Thyroid gland (tissue), 4 donors: Measurements from ENCODE around the gene CACHD1. TPM values are rescaled to one million over a fixed set of nuclear protein-coding genes. Genes with fewer than 3 reads are reported as not detected.

Experiments used
- DNase-seq, 2 donors: peaks; one replicate each; pipeline ENCODE4 v3.0.0-alpha.2; 2019
- H3K27ac ChIP-seq, 3 donors: fragments of 200-600 bp; sonication (generic); 1 replicate in 2 of 3; 2 replicates in 1 of 3; pipeline ENCODE4 v1.5.1; 2016 to 2019; ENCODE audit warnings: mild to moderate bottlenecking in 1 of 3, moderate library complexity in 1 of 3
- H3K27me3 ChIP-seq: fragments of 200-600 bp; sonication (generic); one replicate; pipeline ENCODE4 v1.5.1; 2019
- H3K36me3 ChIP-seq, 2 donors: fragments of 200-600 bp; sonication (generic); one replicate each; pipeline ENCODE4 v1.5.1; 2016 to 2019
- H3K4me1 ChIP-seq, 2 donors: fragments of 200-600 bp; sonication (generic); one replicate each; pipeline ENCODE4 v1.5.1; 2017 to 2019
- H3K4me3 ChIP-seq, 3 donors: fragments of 200-600 bp; sonication (generic); replicated peaks in 1 of 3; 1 replicate in 2 of 3; 2 replicates in 1 of 3; pipeline ENCODE4 v1.5.1; 2016; ENCODE audit warnings: mild to moderate bottlenecking in 1 of 3
- H3K9me3 ChIP-seq: fragments of 200-600 bp; sonication (generic); one replicate; pipeline ENCODE4 v1.5.1; 2017
- POLR2A ChIP-seq, 2 donors: fragments of 450-650 bp; IDR thresholded peaks; one replicate each; pipeline ENCODE4 v1.6.1; 2017; ENCODE audit warnings: antibody characterized with exemption in 2 of 2, mild to moderate bottlenecking in 2 of 2, moderate library complexity in 1 of 2
- WGBS, 2 donors: methylation state at CpG; one replicate each; pipeline ENCODE4 v1.1.5; 2017; 5-methylcytosine and 5-hydroxymethylcytosine counted together
- intact Hi-C: fragments of 100-400 bp; cut with DNase I; formaldehyde crosslinking; loops from one replicate; pipeline ENCODE4 v1.15.1; 2023
- total RNA-seq, 4 donors: library from RNA; depleted of rRNA; stranded (reverse); fragments of >200 nt; gene quantifications; one replicate each; pipeline ENCODE4 v1.2.3, GENCODE V29; 2016
- TF ChIP-seq, protein P1 (sequence below), 6 experiments: fragments of 200-600 bp in 3 of 6; fragments of 450-650 bp in 3 of 6; sonication (generic) in 3 of 6; IDR thresholded peaks; one replicate each; pipeline ENCODE4 v1.5.1; 2016 to 2019; ENCODE audit warnings: antibody characterized with exemption in 6 of 6, mild to moderate bottlenecking in 2 of 6, inconsistent platforms in 1 of 6, moderate library complexity in 1 of 6

CACHD1 gene
- total RNA-seq, 4 donors from 2014 or later = 12.9 to 25.1 (median 17.0) TPM

DNA sequence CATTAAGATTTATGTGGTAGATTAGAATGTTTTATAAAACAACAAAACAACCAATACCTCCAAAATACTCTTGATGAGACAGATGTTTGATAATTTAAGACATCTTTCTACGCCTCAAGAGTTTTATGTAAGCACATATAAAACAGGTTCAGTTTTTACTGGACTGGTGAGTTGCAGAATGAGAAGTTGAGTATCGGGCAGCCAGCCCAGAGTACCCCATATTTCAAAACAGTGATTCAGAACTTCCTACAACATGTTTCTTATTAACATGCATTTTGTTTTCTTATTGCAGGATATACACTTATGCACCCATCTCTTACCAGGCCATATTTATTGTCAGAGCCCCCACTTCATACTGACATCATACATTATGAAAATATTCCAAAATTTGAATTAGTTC lies 183.5 kb downstream of the CACHD1 start:
- H3K4me1 ChIP-seq = no peaks in the 10 kb centered on the region
- H3K36me3 ChIP-seq = peaks cover 0 to 5% of the 10 kb centered on the region in 2 donors
- no peaks in the 10 kb centered on the region for H3K9me3 ChIP-seq
- intact Hi-C loops = loop anchor here (10.0 kb wide), 1 partner anchor 189 kb away; no protein-coding TSS in a partner anchor
- no peak overlapping the region for H3K27ac ChIP-seq
- TF ChIP-seq, protein P1, sequence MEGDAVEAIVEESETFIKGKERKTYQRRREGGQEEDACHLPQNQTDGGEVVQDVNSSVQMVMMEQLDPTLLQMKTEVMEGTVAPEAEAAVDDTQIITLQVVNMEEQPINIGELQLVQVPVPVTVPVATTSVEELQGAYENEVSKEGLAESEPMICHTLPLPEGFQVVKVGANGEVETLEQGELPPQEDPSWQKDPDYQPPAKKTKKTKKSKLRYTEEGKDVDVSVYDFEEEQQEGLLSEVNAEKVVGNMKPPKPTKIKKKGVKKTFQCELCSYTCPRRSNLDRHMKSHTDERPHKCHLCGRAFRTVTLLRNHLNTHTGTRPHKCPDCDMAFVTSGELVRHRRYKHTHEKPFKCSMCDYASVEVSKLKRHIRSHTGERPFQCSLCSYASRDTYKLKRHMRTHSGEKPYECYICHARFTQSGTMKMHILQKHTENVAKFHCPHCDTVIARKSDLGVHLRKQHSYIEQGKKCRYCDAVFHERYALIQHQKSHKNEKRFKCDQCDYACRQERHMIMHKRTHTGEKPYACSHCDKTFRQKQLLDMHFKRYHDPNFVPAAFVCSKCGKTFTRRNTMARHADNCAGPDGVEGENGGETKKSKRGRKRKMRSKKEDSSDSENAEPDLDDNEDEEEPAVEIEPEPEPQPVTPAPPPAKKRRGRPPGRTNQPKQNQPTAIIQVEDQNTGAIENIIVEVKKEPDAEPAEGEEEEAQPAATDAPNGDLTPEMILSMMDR (IDR thresholded peaks at IDR 0.05) = no peak
- no peak for TF ChIP-seq POLR2A (IDR thresholded peaks at IDR 0.05)
- no peak for DNase-seq
- H3K27me3 ChIP-seq = no peaks in the 10 kb centered on the region
- WGBS, 2 donors = 95 to 98% methylated on average over 2 of the region's 2 CpGs
- no peak overlapping the region for H3K4me3 ChIP-seq

DNA sequence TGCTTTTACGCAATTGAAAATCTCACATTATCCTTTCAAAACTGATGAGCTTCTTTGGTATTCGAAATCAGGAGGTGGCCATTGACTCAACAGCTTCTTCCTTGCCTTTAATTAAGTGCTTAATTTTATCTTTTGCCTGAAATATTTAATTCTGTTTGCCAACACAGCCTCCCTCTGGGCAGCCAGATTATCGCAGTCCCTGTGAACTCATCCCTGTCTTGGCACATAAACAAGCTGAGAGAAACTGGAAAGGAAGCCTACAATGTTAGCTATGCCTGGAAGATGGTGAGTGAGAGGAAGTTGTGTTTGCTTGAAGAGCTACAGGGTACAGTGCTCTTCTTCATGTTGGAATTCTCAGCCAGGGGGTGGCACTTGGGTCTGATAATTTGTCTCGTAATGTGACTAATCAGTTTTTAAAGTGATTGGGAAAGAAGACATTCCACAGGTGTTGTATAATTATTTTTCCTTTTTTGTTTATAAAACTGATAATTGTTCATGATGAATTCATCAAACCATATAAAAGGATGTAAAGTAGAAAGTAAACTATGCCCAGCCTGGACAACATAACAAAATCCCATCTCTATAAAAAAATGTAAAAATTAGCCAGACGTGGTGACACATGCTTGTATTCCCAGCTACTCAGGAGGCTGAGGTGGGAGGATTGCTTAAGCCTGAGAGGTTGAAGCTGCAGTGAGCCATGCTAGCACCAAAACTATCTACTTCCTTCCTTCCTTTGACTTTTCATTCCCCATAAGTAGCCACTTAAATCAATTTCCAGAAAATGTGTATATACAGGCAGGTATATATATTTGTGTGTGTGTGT lies 184.8 kb downstream of the CACHD1 start:
- no peak for TF ChIP-seq POLR2A (IDR thresholded peaks at IDR 0.05)
- TF ChIP-seq, protein P1 (IDR thresholded peaks at IDR 0.05) = peak in 3 of 6 experiments; percentile 18 to 34 (median 23)
- no peak overlapping the region for H3K27ac ChIP-seq
- no peaks in the 10 kb centered on the region for H3K4me1 ChIP-seq
- no peaks in the 10 kb centered on the region for H3K27me3 ChIP-seq
- 81 to 83% methylated on average over 5 of the region's 5 CpGs for WGBS, 2 donors
- peaks cover 0 to 11% of the 10 kb centered on the region in 2 donors for H3K36me3 ChIP-seq
- peak; percentile 8 to 12 for DNase-seq
- H3K4me3 ChIP-seq = no peak overlapping the region
- intact Hi-C loops = loop anchor here (10.0 kb wide), 1 partner anchor 190 kb away; no protein-coding TSS in a partner anchor
- no peaks in the 10 kb centered on the region for H3K9me3 ChIP-seq

DNA sequence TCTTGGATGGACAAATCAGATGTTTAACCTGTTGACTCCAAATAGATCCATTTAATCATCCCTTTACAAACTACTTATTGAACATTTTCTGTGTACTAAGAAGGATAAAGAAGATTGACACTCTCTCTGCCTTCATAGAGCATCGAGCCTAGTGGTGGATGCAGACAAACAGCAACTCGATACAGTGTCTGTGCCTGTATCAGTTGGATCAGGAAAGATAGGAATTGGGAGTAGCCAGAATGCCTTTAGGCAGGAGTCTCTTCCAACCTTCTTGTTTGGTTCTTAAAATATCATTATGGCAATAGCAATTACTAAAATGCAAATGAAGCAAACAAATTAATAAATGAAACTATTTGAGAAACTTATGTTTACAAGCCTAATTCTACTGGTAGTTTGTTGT lies 185.9 kb downstream of the CACHD1 start:
- intact Hi-C loops = loop anchor here (10.0 kb wide), 1 partner anchor 191 kb away; no protein-coding TSS in a partner anchor
- H3K27me3 ChIP-seq = no peaks in the 10 kb centered on the region
- TF ChIP-seq, protein P1 (IDR thresholded peaks at IDR 0.05) = no peak
- no peak for TF ChIP-seq POLR2A (IDR thresholded peaks at IDR 0.05)
- no peak overlapping the region for H3K4me3 ChIP-seq
- DNase-seq = no peak
- WGBS, 2 donors = 77 to 85% methylated on average over 2 of the region's 2 CpGs
- H3K27ac ChIP-seq = no peak overlapping the region
- H3K9me3 ChIP-seq = no peaks in the 10 kb centered on the region
- peaks cover 0 to 11% of the 10 kb centered on the region in 2 donors for H3K36me3 ChIP-seq
- H3K4me1 ChIP-seq = no peaks in the 10 kb centered on the region

DNA sequence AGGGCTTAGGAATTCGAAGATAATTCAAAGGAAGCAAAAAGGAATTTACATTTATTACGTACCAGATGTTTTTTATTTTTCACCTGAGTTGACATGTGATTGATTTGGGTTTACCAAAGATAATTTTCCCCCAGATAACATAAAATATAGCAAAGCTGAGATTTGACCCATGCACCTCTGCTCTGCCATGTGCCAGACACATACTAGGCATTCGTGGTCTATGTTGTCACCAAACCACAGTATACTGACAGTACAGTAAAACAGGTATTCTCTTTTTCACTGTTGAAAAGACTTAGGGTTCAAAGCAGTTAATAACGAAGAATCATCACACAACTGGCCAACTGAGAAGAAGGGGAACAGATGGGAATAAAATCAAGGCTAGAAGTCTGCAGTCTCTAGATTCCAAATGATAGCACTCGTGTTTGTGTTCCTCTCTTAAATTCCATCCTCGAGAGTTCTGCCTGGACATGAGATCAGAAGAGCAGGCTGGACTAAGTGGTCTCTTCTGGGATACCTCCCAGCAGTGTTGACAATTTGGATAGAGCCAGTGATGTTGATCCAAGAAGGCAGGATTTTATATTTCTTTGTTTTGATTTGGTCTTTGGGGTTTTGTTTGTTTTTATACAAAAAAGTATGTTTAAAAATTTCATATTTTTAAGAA lies 189.7 kb downstream of the CACHD1 start:
- intact Hi-C loops = loop anchor here (10.0 kb wide), 1 partner anchor 195 kb away; no protein-coding TSS in a partner anchor
- H3K4me1 ChIP-seq = no peaks in the 10 kb centered on the region
- H3K27ac ChIP-seq = no peak overlapping the region
- peaks cover 0 to 14% of the 10 kb centered on the region in 2 donors for H3K36me3 ChIP-seq
- H3K4me3 ChIP-seq = no peak overlapping the region
- WGBS, 2 donors = 75 to 90% methylated on average over 6 of the region's 6 CpGs
- DNase-seq = no peak
- H3K27me3 ChIP-seq = no peaks in the 10 kb centered on the region
- TF ChIP-seq, protein P1 (IDR thresholded peaks at IDR 0.05) = no peak
- no peak for TF ChIP-seq POLR2A (IDR thresholded peaks at IDR 0.05)
- no peaks in the 10 kb centered on the region for H3K9me3 ChIP-seq
